Loucy (cell line): ENCODE measurements around the gene GRHL1.

Experiments used
- H2AFZ ChIP-seq: fragments of 200-600 bp; sonication (generic); 2 replicates; pipeline ENCODE4 v1.6.0; 2016; ENCODE audit warnings: antibody characterized with exemption, mild to moderate bottlenecking, low read length, moderate library complexity
- H3F3A ChIP-seq: fragments of 200-600 bp; 2 replicates; pipeline ENCODE4 v1.6.0; 2016; ENCODE audit warnings: antibody characterized with exemption, low read depth, mild to moderate bottlenecking
- H3K27me3 ChIP-seq: fragments of 200-600 bp; sonication (generic); 2 replicates; pipeline ENCODE4 v1.6.1; 2014; ENCODE audit warnings: low read length, mild to moderate bottlenecking; ENCODE audit not compliant: insufficient read depth, poor library complexity, severe bottlenecking
- H3K36me3 ChIP-seq: fragments of 200-600 bp; sonication (generic); 2 replicates; pipeline ENCODE4 v1.6.1; 2016; ENCODE audit warnings: low read length; ENCODE audit not compliant: insufficient read depth
- H3K4me1 ChIP-seq: fragments of 200-600 bp; sonication (generic); 2 replicates; pipeline ENCODE4 v1.5.1; 2014; ENCODE audit warnings: low read length, mild to moderate bottlenecking; ENCODE audit not compliant: insufficient read depth, poor library complexity, severe bottlenecking
- H3K4me2 ChIP-seq: fragments of 200-600 bp; sonication (generic); 2 replicates; pipeline ENCODE4 v1.6.0; 2014; ENCODE audit warnings: antibody characterized with exemption, low read length, low read depth, mild to moderate bottlenecking; ENCODE audit not compliant: poor library complexity, severe bottlenecking
- H3K4me3 ChIP-seq: fragments of 200-600 bp; sonication (generic); 2 replicates; pipeline ENCODE4 v1.5.1; 2014; ENCODE audit warnings: low read length, mild to moderate bottlenecking, mixed read lengths; ENCODE audit not compliant: poor library complexity, severe bottlenecking
- H3K79me2 ChIP-seq: fragments of 200-600 bp; sonication (generic); 2 replicates; pipeline ENCODE4 v1.6.1; 2014; ENCODE audit warnings: low read length; ENCODE audit not compliant: insufficient read depth
- H3K9ac ChIP-seq: fragments of 200-600 bp; sonication (generic); 2 replicates; pipeline ENCODE4 v1.6.0; 2014; ENCODE audit warnings: mild to moderate bottlenecking, low read depth, low read length, moderate library complexity; ENCODE audit not compliant: poor library complexity, severe bottlenecking
- H3K9me2 ChIP-seq: fragments of 200-600 bp; sonication (generic); replicated peaks from 2 replicates; pipeline ENCODE4 v1.6.1; 2016; ENCODE audit warnings: low read depth, low read length, mixed read lengths
- H3K9me3 ChIP-seq: fragments of 200-600 bp; sonication (generic); 2 replicates; pipeline ENCODE4 v1.6.1; 2014; ENCODE audit warnings: mild to moderate bottlenecking, antibody characterized with exemption, low read length, low read depth; ENCODE audit not compliant: insufficient read depth
- H4K20me1 ChIP-seq: fragments of 200-600 bp; sonication (generic); 2 replicates; pipeline ENCODE4 v1.6.0; 2014; ENCODE audit warnings: antibody characterized with exemption, low read length, mild to moderate bottlenecking; ENCODE audit not compliant: insufficient read depth, poor library complexity, severe bottlenecking
- CTCF ChIP-seq: fragments of 200-600 bp; sonication (generic); conservative IDR thresholded peaks from 2 replicates; pipeline ENCODE4 v1.5.1; 2014; ENCODE audit warnings: mild to moderate bottlenecking, antibody characterized with exemption, low read length
- EZH2phosphoT487 ChIP-seq: fragments of 200-600 bp; IDR thresholded peaks from 2 replicates; pipeline ENCODE4 v1.6.1; 2018; ENCODE audit warnings: antibody characterized with exemption, mild to moderate bottlenecking, moderate library complexity, borderline replicate concordance

GRHL1 gene

GRCh38 chr2:9939587-9940485 is 11.7 kb upstream of the GRHL1 start:
- Histone ChIP-seq H3K9me3 (no peaks in the 10 kb centered on the region), H3K27me3 (no peaks in the 10 kb centered on the region), H3K36me3 (peaks cover 2% of the 10 kb centered on the region; the same call in 1 of the 2 replicates), H3F3A (no peaks in the 10 kb centered on the region), H3K79me2 (no peaks in the 10 kb centered on the region), H4K20me1 (no peaks in the 10 kb centered on the region), H2AFZ (no peak overlapping the region), H3K4me2 (no peak overlapping the region), H3K9ac (no peak overlapping the region), H3K4me3 (no peak overlapping the region), H3K9me2 (no peaks in the 10 kb centered on the region), H3K4me1 (no peaks in the 10 kb centered on the region)
- TF ChIP-seq EZH2phosphoT487 (no peak), CTCF (no peak)

GRCh38 chr2:9941196-9941995 is 10.1 kb upstream of the GRHL1 start:
- Histone ChIP-seq H3K9me3 (no peaks in the 10 kb centered on the region), H3K79me2 (no peaks in the 10 kb centered on the region), H4K20me1 (no peaks in the 10 kb centered on the region), H3K9ac (no peak overlapping the region), H3K9me2 (no peaks in the 10 kb centered on the region), H3F3A (no peaks in the 10 kb centered on the region), H3K27me3 (no peaks in the 10 kb centered on the region), H3K36me3 (no peaks in the 10 kb centered on the region), H3K4me1 (no peaks in the 10 kb centered on the region), H3K4me3 (no peak overlapping the region), H2AFZ (no peak overlapping the region), H3K4me2 (no peak overlapping the region)
- no peak for TF ChIP-seq EZH2phosphoT487
- no peak for TF ChIP-seq CTCF

GRCh38 chr2:9941996-9942390 is 9.5 kb upstream of the GRHL1 start:
- no peak overlapping the region for H3K9ac ChIP-seq
- H3K4me2 ChIP-seq, result no peak overlapping the region
- H4K20me1 ChIP-seq, result no peaks in the 10 kb centered on the region
- H3K4me3 ChIP-seq, result no peak overlapping the region
- no peaks in the 10 kb centered on the region for H3K36me3 ChIP-seq
- H3K79me2 ChIP-seq, result no peaks in the 10 kb centered on the region
- no peaks in the 10 kb centered on the region for H3K9me3 ChIP-seq
- TF ChIP-seq CTCF, result no peak
- no peak overlapping the region for H2AFZ ChIP-seq
- H3K27me3 ChIP-seq, result no peaks in the 10 kb centered on the region
- H3K9me2 ChIP-seq, result no peaks in the 10 kb centered on the region
- no peaks in the 10 kb centered on the region for H3F3A ChIP-seq
- H3K4me1 ChIP-seq, result no peaks in the 10 kb centered on the region
